Measurements from ENCODE around the gene CLEC18A.

DNA sequence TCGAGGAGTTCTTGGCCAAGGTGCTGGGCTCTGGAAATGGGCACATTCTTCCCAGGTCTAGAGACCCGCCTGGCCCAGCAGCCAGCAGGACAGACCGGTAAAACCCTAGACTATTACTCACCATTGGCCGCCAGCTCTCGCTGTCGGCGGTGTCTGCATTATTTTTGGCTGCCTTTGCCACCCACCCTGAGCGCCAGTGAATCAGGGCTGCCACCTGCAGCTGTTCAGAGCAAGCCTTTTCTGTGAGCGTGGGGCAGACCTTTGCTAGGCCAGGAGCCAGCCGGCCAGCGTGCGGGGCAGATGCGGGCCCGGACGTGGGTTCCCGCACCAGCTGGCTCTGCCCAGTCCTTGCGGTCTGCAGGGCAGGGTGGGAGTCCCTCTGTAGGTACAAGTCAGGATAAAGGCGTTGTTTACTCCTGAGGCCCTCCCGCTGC is 15.8 kb upstream of the CLEC18A start:
- TF ChIP-seq CTCF (IDR thresholded peaks at IDR 0.05) = no peak
- TF ChIP-seq EZH2 (IDR thresholded peaks at IDR 0.05) = no peak

Measured in neural progenitor cell (in vitro differentiated cells).